ENCODE results near the gene CHGA.

Gene CHGA

GRCh38 chr14:92973261-92973797 is 50.4 kb downstream of the CHGA start:
- ChIA-PET POLR2A (ENCODE audit: low non-redundant PET) (no interaction called here), CTCF (interaction anchor here (0.6 to 1.4 kb wide), 7 partner anchors 15 to 1359 kb away, joined by 3 to 4 read pairs (median 3); no protein-coding TSS in a partner anchor)
- peak overlapping the region; percentile 92 for H3K27ac ChIP-seq
- TF ChIP-seq CTCF (conservative IDR thresholded peaks at IDR 0.05; ENCODE audit: low read depth) = peak; percentile 92
- peak; percentile 78 for DNase-seq (ENCODE audit: low spot score)

- TF ChIP-seq CTCF (conservative IDR thresholded peaks at IDR 0.05; ENCODE audit: low read depth) = no peak
- POLR2A ChIA-PET (ENCODE audit: low non-redundant PET) = interaction anchor here (0.6 kb wide), 1 partner anchor 69 kb away, joined by 3 read pairs; no protein-coding TSS in a partner anchor
- H3K27ac ChIP-seq = peak overlapping the region; percentile 92
- CTCF ChIA-PET = interaction anchor here (0.6 to 1.4 kb wide), 7 partner anchors 14 to 1359 kb away, joined by 3 to 4 read pairs (median 3); no protein-coding TSS in a partner anchor
- DNase-seq (ENCODE audit: low spot score) = peak; percentile 55
Measured at GRCh38 chr14:92973798-92974372, 50.9 kb downstream of the CHGA start.

- CTCF ChIA-PET = interaction anchor here (0.5 to 1.4 kb wide), 2 partner anchors 23 to 174 kb away, joined by 3 to 6 read pairs; no protein-coding TSS in a partner anchor
- DNase-seq (ENCODE audit: low spot score) = no peak
- H3K27ac ChIP-seq = peak overlapping the region; percentile 92
- no peak for TF ChIP-seq CTCF (conservative IDR thresholded peaks at IDR 0.05; ENCODE audit: low read depth)
- POLR2A ChIA-PET (ENCODE audit: low non-redundant PET) = interaction anchor here (0.6 kb wide), 1 partner anchor 68 kb away, joined by 3 read pairs; no protein-coding TSS in a partner anchor
Measured at GRCh38 chr14:92974541-92975345, 51.8 kb downstream of the CHGA start.

- POLR2A ChIA-PET (ENCODE audit: low non-redundant PET) = no interaction called here
- CTCF ChIA-PET = no interaction called here
- no peak for DNase-seq (ENCODE audit: low spot score)
- TF ChIP-seq CTCF (conservative IDR thresholded peaks at IDR 0.05; ENCODE audit: low read depth) = no peak
- H3K27ac ChIP-seq = no peak overlapping the region
Measured at GRCh38 chr14:92976268-92976667, 53.3 kb downstream of the CHGA start.

GRCh38 chr14:92978229-92979021 is 55.5 kb downstream of the CHGA start:
- no peak overlapping the region; the same call in 1 of the 2 replicates for H3K27ac ChIP-seq
- POLR2A ChIA-PET (ENCODE audit: low non-redundant PET) = no interaction called here
- no peak for DNase-seq (ENCODE audit: low spot score)
- CTCF ChIA-PET = no interaction called here
- no peak for TF ChIP-seq CTCF (conservative IDR thresholded peaks at IDR 0.05; ENCODE audit: low read depth)

GRCh38 chr14:92980866-92981265 is 57.9 kb downstream of the CHGA start:
- CTCF ChIA-PET = no interaction called here
- POLR2A ChIA-PET (ENCODE audit: low non-redundant PET) = no interaction called here
- TF ChIP-seq CTCF (conservative IDR thresholded peaks at IDR 0.05; ENCODE audit: low read depth) = no peak
- DNase-seq (ENCODE audit: low spot score) = no peak
- no peak overlapping the region for H3K27ac ChIP-seq

Data from RWPE1 (cell line).